ENCODE results near the gene SIGLEC1. TPM values are rescaled to one million over a fixed set of nuclear protein-coding genes. Genes with fewer than 3 reads are reported as not detected.

Gene SIGLEC1
- total and polyA plus RNA-seq, 2 of the 8 experiments (the other 6 are each of a cell fraction or from before 2014, with no cell fraction given), result 0.02 TPM; not detected in 1

GRCh38 chr20:3707508-3707899, 4.9 kb downstream of the SIGLEC1 start:
- Histone ChIP-seq H3K79me2 (ENCODE audit: control insufficient read depth in 1 of 2, insufficient read depth in 2 of 2, low read length in 2 of 2) (no peaks in the 10 kb centered on the region), H2AFZ (ENCODE audit: low read length) (no peak overlapping the region), H3K36me3 (ENCODE audit: control insufficient read depth in 2 of 4, insufficient read depth in 4 of 4, low read length in 3 of 4) (no peaks in the 10 kb centered on the region), H3K9me3 (ENCODE audit: insufficient read depth in 2 of 2, low read depth in 1 of 2, low read length in 1 of 2) (no peaks in the 10 kb centered on the region), H3K4me3 (ENCODE audit: extremely low read depth in 1 of 4, insufficient read depth in 2 of 4, low read depth in 3 of 4, low read length in 4 of 4) (no peak overlapping the region), H3K9ac (replicated peaks in 1 of 4; ENCODE audit: extremely low read depth in 1 of 4, low read depth in 3 of 4, low read length in 3 of 4) (no peak overlapping the region), H3K4me1 (replicated peaks in 1 of 4; ENCODE audit: control insufficient read depth in 3 of 4, insufficient read depth in 4 of 4, low read length in 3 of 4) (no peaks in the 10 kb centered on the region), H4K91ac (replicated peaks; ENCODE audit: insufficient read length, low read length) (no peak overlapping the region), H3K27me3 (replicated peaks in 1 of 4; ENCODE audit: control insufficient read depth in 3 of 4, extremely low read depth in 1 of 4, insufficient read depth in 3 of 4, low read length in 3 of 4) (no peaks in the 10 kb centered on the region; a peak in 1 of 7 replicates), H4K20me1 (replicated peaks in 1 of 2; ENCODE audit: control insufficient read depth in 1 of 2, insufficient read depth in 2 of 2, low read length in 2 of 2) (no peaks in the 10 kb centered on the region), H2BK5ac (ENCODE audit: low read depth, low read length) (no peak overlapping the region), H2BK15ac (ENCODE audit: low read length) (no peak overlapping the region), H4K8ac (ENCODE audit: extremely low read depth, insufficient read depth, low read length) (no peak overlapping the region), H3K4me2 (ENCODE audit: insufficient read depth in 1 of 2, low read depth in 2 of 2, low read length in 2 of 2) (no peak overlapping the region), H3K18ac (ENCODE audit: extremely low read depth, low read length) (no peak overlapping the region), H2BK12ac (ENCODE audit: low read depth, low read length) (no peak overlapping the region), H3K27ac (ENCODE audit: low read depth, low read length) (no peak overlapping the region), H4K5ac (ENCODE audit: insufficient read length, low read depth, low read length) (no peak overlapping the region), H2AK5ac (ENCODE audit: low read depth, low read length) (no peak overlapping the region), H3K56ac (replicated peaks; ENCODE audit: insufficient read length, low read depth, low read length) (no peak overlapping the region), H3K79me1 (ENCODE audit: low read depth, low read length) (no peaks in the 10 kb centered on the region), H3K23ac (ENCODE audit: insufficient read length) (no peak overlapping the region), H2BK20ac (ENCODE audit: low read length) (no peak overlapping the region), H2BK120ac (replicated peaks; ENCODE audit: low read depth, low read length) (no peak overlapping the region), H3K4ac (replicated peaks; ENCODE audit: insufficient read length, low read depth, low read length) (no peak overlapping the region), H3K14ac (ENCODE audit: insufficient read length) (no peak overlapping the region), H3K23me2 (ENCODE audit: low read depth, low read length) (peaks cover 4% of the 10 kb centered on the region; the same call in 1 of the 2 replicates)
- ChIA-PET POLR2A (ENCODE audit: partially characterized antibody) (interaction anchor here (1.1 kb wide), 1 partner anchor 9 kb away, joined by 3 read pairs; no protein-coding TSS in a partner anchor), CTCF (ENCODE audit: partially characterized antibody) (interaction anchor here (0.7 to 45.1 kb wide), 10 partner anchors 7 to 144 kb away, joined by 3 to 1432 read pairs (median 3); partner anchors contain the start of genes ADAM33 and SIGLEC1)
- TF ChIP-seq KDM1A (IDR thresholded peaks at IDR 0.05; ENCODE audit: borderline replicate concordance, low read length) (peak; percentile 71), RNF2 (IDR thresholded peaks at IDR 0.05; ENCODE audit: borderline replicate concordance, low read depth, low read length, missing control alignments, poor library complexity, severe bottlenecking) (no peak), CBX8 (IDR thresholded peaks at IDR 0.05; ENCODE audit: borderline replicate concordance, low read depth, low read length) (no peak), BRCA1 (IDR thresholded peaks at IDR 0.05; ENCODE audit: low read depth, low read length) (no peak), POU5F1 (IDR thresholded peaks at IDR 0.05; ENCODE audit: low read depth, low read length) (no peak)
- DNase-seq (ENCODE audit: low read depth in 1 of 2, low spot score in 2 of 2) (no peak), FAIRE-seq (no peak)
- 74% methylated on average over 3 of the region's 3 CpGs; no CpG with 5 or more reads in 1 of the 2 experiments for WGBS, 2 experiments (ENCODE audit: extremely low coverage in 1 of 2, insufficient coverage in 1 of 2, insufficient read length in 1 of 2, insufficient replicate concordance in 2 of 2, low coverage in 1 of 2, low lambda C conversion rate in 2 of 2, missing lambda C conversion rate in 1 of 2)

Data from H1 (cell line).